H1 (cell line): ENCODE data around the gene SMIM1. TPM values are rescaled to one million over a fixed set of nuclear protein-coding genes. Genes with fewer than 3 reads are reported as not detected.

Experiments used
- CBX5 ChIP-seq: fragments of 300-800, 300-1000 bp; sonication (generic); IDR thresholded peaks from 2 replicates; pipeline ENCODE4 v1.7.1; 2016; ENCODE audit warnings: antibody characterized with exemption, low read length, low read depth
- CHD2 ChIP-seq: IDR thresholded peaks from 2 replicates; pipeline ENCODE4 v1.6.1; 2012; ENCODE audit warnings: low read length, improper control_type of control experiment
- CREB1 ChIP-seq: IDR thresholded peaks from 2 replicates; pipeline ENCODE4 v1.6.1; 2012; ENCODE audit warnings: inconsistent platforms
- FOSL1 ChIP-seq: IDR thresholded peaks from 2 replicates; pipeline ENCODE4 v1.6.1; 2011; ENCODE audit warnings: mild to moderate bottlenecking, low read depth, low read length, moderate library complexity; ENCODE audit not compliant: insufficient read depth
- HDAC6 ChIP-seq: IDR thresholded peaks from one replicate; pipeline ENCODE4 v1.7.1; 2012; ENCODE audit warnings: low read depth, mild to moderate bottlenecking, inconsistent platforms, low read length, moderate library complexity
- JUN ChIP-seq: IDR thresholded peaks from 2 replicates; pipeline ENCODE4 v1.6.1; 2011; ENCODE audit warnings: low read depth, mild to moderate bottlenecking, improper control_type of control experiment, low read length
- NRF1 ChIP-seq: IDR thresholded peaks from 2 replicates; pipeline ENCODE4 v1.6.1; 2011; ENCODE audit warnings: mild to moderate bottlenecking, low read depth, low read length, improper control_type of control experiment
- RBBP5 ChIP-seq: IDR thresholded peaks from 2 replicates; pipeline ENCODE4 v1.7.1; 2012; ENCODE audit warnings: low read depth, mild to moderate bottlenecking, inconsistent platforms, low read length, moderate library complexity, borderline replicate concordance
- SAP30 ChIP-seq: fragments of 300-600 bp; sonication (generic); IDR thresholded peaks from 2 replicates; pipeline ENCODE4 v1.7.1; 2012; ENCODE audit warnings: low read length, moderate library complexity, mild to moderate bottlenecking, inconsistent platforms; ENCODE audit not compliant: insufficient read depth, insufficient replicate concordance
- USF2 ChIP-seq: IDR thresholded peaks from 2 replicates; pipeline ENCODE4 v1.6.1; 2011; ENCODE audit warnings: low read length, improper control_type of control experiment
- YY1 ChIP-seq: IDR thresholded peaks from 2 replicates; pipeline ENCODE4 v1.6.1; 2011; ENCODE audit warnings: low read depth, mild to moderate bottlenecking, low read length
- polyA plus RNA-seq, 7 experiments: library from polyadenylated mRNA; depleted of rRNA in 3 of 7; stranded (reverse) in 5 of 7; unstranded in 2 of 7; fragments of >200 nt in 5 of 7; fragments of 200-250 nt in 2 of 7; gene quantifications; 1 replicate in 5 of 7; 2 replicates in 1 of 7; 4 replicates in 1 of 7; pipeline versions ENCODE4 v1.2.1 to v1.2.3, GENCODE V29; 2011 to 2013; ENCODE audit warnings: missing spikeins in 2 of 7, mixed read lengths in 2 of 7
- total RNA-seq: library from RNA; stranded (reverse); fragmentation: NEBNext Ultra II Directional; extraction: Animal tissue kit (Norgen Biotek cat#: 25700); gene quantifications from 2 replicates; pipeline ENCODE4 v1.2.1, GENCODE V29; 2021
- TF ChIP-seq, protein P1 (sequence below): fragments of 300-600 bp; sonication (generic); IDR thresholded peaks from 2 replicates; pipeline ENCODE4 v1.7.1; 2012; ENCODE audit warnings: low read length, moderate library complexity, mild to moderate bottlenecking, inconsistent platforms; ENCODE audit not compliant: insufficient replicate concordance

The SMIM1 gene
- total and polyA plus RNA-seq, 2 of the 8 experiments (the other 6 are each of a cell fraction or from before 2014, with no cell fraction given): 7.7 to 9.7 TPM

DNA sequence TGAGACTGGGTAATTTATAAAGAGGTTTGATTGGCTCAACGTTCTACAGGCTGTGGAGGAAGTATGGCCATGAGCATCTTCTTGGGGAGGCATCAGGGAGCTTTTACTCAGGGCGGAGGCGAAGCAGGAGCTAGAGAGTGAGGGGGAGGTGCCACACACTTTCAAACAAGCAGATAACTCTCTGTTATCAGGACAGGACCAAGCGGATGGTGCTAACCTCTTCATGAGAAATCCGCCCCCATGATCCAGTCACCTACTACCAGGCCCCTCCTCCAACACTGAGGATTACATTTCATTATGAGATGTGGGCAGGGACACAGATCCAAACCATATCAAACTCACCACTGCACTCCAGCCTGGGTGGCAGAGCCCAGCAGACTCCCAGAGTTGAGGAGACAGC lies 35.2 kb downstream of the SMIM1 start (continued):
- TF ChIP-seq, protein P1, sequence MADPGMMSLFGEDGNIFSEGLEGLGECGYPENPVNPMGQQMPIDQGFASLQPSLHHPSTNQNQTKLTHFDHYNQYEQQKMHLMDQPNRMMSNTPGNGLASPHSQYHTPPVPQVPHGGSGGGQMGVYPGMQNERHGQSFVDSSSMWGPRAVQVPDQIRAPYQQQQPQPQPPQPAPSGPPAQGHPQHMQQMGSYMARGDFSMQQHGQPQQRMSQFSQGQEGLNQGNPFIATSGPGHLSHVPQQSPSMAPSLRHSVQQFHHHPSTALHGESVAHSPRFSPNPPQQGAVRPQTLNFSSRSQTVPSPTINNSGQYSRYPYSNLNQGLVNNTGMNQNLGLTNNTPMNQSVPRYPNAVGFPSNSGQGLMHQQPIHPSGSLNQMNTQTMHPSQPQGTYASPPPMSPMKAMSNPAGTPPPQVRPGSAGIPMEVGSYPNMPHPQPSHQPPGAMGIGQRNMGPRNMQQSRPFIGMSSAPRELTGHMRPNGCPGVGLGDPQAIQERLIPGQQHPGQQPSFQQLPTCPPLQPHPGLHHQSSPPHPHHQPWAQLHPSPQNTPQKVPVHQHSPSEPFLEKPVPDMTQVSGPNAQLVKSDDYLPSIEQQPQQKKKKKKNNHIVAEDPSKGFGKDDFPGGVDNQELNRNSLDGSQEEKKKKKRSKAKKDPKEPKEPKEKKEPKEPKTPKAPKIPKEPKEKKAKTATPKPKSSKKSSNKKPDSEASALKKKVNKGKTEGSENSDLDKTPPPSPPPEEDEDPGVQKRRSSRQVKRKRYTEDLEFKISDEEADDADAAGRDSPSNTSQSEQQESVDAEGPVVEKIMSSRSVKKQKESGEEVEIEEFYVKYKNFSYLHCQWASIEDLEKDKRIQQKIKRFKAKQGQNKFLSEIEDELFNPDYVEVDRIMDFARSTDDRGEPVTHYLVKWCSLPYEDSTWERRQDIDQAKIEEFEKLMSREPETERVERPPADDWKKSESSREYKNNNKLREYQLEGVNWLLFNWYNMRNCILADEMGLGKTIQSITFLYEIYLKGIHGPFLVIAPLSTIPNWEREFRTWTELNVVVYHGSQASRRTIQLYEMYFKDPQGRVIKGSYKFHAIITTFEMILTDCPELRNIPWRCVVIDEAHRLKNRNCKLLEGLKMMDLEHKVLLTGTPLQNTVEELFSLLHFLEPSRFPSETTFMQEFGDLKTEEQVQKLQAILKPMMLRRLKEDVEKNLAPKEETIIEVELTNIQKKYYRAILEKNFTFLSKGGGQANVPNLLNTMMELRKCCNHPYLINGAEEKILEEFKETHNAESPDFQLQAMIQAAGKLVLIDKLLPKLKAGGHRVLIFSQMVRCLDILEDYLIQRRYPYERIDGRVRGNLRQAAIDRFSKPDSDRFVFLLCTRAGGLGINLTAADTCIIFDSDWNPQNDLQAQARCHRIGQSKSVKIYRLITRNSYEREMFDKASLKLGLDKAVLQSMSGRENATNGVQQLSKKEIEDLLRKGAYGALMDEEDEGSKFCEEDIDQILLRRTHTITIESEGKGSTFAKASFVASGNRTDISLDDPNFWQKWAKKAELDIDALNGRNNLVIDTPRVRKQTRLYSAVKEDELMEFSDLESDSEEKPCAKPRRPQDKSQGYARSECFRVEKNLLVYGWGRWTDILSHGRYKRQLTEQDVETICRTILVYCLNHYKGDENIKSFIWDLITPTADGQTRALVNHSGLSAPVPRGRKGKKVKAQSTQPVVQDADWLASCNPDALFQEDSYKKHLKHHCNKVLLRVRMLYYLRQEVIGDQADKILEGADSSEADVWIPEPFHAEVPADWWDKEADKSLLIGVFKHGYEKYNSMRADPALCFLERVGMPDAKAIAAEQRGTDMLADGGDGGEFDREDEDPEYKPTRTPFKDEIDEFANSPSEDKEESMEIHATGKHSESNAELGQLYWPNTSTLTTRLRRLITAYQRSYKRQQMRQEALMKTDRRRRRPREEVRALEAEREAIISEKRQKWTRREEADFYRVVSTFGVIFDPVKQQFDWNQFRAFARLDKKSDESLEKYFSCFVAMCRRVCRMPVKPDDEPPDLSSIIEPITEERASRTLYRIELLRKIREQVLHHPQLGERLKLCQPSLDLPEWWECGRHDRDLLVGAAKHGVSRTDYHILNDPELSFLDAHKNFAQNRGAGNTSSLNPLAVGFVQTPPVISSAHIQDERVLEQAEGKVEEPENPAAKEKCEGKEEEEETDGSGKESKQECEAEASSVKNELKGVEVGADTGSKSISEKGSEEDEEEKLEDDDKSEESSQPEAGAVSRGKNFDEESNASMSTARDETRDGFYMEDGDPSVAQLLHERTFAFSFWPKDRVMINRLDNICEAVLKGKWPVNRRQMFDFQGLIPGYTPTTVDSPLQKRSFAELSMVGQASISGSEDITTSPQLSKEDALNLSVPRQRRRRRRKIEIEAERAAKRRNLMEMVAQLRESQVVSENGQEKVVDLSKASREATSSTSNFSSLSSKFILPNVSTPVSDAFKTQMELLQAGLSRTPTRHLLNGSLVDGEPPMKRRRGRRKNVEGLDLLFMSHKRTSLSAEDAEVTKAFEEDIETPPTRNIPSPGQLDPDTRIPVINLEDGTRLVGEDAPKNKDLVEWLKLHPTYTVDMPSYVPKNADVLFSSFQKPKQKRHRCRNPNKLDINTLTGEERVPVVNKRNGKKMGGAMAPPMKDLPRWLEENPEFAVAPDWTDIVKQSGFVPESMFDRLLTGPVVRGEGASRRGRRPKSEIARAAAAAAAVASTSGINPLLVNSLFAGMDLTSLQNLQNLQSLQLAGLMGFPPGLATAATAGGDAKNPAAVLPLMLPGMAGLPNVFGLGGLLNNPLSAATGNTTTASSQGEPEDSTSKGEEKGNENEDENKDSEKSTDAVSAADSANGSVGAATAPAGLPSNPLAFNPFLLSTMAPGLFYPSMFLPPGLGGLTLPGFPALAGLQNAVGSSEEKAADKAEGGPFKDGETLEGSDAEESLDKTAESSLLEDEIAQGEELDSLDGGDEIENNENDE: no peak
- TF ChIP-seq CHD2: no peak
- no peak for TF ChIP-seq USF2
- no peak for TF ChIP-seq RBBP5
- no peak for TF ChIP-seq HDAC6
- no peak for TF ChIP-seq SAP30
- TF ChIP-seq NRF1: no peak
- TF ChIP-seq YY1: no peak
- TF ChIP-seq FOSL1: no peak
- TF ChIP-seq CBX5: no peak
- TF ChIP-seq CREB1: no peak
- no peak for TF ChIP-seq JUN
